Measurements from ENCODE around the gene ILDR2. TPM values are rescaled to one million over a fixed set of nuclear protein-coding genes. Genes with fewer than 3 reads are reported as not detected.

ILDR2 gene
- total RNA-seq, 1 donor from 2014 or later: 17.5 TPM

- DNase-seq (ENCODE audit: low read depth): peak; percentile 91
These were observed 49.4 kb downstream of the ILDR2 start for GRCh38 chr1:166925810-166926478.

- no peak for DNase-seq (ENCODE audit: low read depth)
These were observed 50.4 kb downstream of the ILDR2 start for GRCh38 chr1:166924823-166925541.

- no peak for DNase-seq (ENCODE audit: low read depth)
These were observed 54.5 kb downstream of the ILDR2 start for GRCh38 chr1:166920561-166921475.

DNA sequence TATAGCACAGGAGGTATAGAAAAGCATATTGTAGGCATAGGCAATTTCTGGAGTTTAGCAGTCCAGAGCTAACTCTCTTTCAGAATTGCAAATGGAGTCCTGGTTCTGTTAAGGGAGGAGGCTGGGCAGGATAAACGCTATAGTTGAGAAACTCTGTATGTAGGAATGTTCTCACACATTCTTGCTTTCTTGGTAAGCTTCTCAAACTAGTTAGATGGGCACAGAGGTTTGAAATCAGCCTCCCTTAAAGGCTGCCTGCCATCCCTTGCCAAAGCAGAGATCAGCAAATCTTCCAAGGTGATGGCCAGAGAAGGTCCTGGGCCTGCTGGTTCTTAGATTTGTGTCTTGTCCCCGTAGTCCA lies 56.4 kb downstream of the ILDR2 start:
- DNase-seq (ENCODE audit: low read depth): no peak

DNA sequence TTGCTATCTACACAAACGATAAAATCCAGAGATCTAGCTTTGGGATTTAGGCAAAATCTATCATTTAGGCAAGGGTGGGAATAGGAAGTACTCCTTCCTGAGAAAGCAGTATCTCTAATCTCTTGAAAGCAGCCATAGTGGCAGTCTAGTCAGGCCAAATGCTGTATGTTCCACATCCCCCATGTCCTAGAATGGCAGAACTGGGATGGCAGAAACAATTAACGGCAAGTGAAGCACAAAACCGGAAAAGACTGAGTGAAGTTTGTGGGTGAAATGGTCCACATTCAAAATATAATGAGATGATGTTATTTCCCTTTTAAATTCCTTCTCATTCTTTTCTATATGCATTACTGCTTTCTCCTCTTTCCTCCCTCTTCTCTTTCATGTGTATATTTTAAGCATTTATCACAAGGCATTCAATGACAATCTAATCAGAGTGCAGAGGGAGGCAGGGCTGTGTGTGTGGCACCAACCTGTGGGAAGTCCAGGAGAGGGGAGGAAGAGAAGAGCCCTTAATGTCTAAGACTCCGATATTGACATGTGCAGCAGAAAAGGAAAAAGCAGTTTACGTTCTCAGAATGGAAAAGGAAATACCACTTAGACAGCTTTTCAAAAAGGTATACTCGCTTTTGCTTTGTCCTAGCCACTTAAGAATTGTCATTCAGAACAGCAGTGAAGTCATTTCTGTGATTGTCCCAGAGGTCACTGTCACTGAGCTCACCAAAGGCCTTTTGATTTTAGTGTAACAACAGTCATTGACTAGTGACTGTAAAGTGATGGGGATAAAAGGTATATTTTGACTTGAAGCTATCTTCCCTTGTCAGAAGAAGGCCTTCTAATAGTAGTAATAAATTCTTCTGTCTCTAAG lies 57.0 kb downstream of the ILDR2 start:
- no peak for DNase-seq (ENCODE audit: low read depth)

GRCh38 chr1:166915941-166916340 lies 59.4 kb downstream of the ILDR2 start:
- DNase-seq (ENCODE audit: low read depth): peak; percentile 42

DNA sequence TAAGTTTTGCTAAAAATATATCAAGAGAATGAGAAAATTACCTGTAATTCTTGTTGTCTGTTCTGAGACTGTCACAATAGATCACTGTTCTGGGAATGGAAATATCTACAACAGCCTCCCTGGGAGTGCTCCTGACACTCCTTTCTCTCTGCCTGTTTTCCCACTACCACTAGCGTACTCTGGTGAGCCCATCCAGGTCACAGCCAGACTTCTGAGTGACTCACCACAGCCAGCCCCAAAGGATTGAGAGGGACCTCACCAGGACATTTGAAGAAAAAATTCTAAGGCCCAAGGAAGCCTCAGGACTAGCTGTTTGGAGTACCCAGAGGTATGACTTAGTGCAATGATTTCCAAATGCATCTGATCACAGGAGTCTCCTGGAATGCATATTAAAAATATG lies 60.3 kb downstream of the ILDR2 start:
- no peak for DNase-seq (ENCODE audit: low read depth)

DNA sequence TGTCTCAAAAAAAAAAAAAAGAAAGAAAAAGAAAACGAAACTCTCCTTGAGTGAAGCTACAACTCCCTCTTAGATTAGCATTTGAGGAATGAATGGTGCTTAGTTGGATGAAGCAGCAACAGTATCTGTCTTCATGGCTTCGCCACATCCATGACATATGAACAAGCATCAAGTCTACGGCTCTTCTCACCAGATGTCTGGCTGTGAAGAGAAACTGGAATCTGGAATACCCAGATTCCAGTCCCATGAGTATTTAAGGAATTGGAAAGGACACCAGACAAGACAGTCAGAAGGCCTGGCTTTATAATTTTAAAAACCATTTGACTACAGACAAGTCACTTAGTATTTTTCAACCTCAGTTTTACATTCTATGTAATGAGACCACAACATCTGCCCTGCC lies 61.2 kb downstream of the ILDR2 start:
- DNase-seq (ENCODE audit: low read depth): no peak

GRCh38 chr1:166911624-166912023 lies 63.7 kb downstream of the ILDR2 start:
- no peak for DNase-seq (ENCODE audit: low read depth)

DNA sequence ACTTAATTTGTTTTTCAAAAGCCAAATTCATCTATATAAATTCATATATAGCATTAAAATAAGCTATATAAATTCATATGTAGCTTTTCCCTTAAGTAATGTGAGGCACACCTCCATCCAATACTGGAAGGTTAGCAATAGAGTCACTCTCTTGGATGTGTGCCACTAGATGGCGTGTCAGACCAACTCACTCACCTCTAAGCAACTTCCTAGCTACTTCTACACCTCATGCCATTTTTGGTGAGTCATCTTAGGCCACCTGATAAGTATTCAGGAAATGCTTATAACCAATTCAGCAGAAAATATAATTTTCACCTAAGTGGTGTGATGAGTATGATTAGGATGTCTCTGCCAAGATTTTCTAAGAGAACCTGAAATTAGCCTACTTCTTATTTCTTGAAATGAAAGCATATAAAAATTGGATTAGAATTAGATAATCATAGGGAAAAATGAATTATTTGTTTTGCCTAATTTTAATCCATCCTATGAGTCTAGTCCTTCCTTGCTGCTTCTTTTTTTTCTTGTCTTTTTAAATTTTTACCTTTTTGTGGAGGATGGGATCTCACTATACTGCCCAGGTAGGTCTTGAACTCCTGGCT lies 64.8 kb downstream of the ILDR2 start:
- DNase-seq (ENCODE audit: low read depth): peak; percentile 96

DNA sequence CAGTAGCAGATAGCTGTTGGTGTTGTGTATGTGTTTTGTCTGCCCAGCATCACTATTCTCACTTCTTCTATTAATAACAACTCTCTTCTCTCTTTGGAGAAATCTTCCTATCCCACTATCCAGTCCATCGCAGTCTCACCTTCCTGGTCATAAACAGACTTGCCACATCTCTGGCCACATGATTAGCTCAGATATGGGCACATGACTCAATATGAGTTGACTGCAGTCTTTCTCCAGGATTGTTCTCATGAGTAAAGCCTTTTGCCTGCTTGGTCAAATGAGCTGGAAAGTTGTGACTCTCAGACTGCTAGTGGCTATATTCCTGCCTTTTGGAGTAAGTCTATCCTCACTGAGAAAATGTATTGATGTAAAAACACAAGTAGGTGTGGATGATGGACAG lies 66.4 kb downstream of the ILDR2 start:
- DNase-seq (ENCODE audit: low read depth): peak; percentile 66

- no peak for DNase-seq (ENCODE audit: low read depth)
These were observed 67.6 kb downstream of the ILDR2 start for GRCh38 chr1:166907763-166908162.

- DNase-seq (ENCODE audit: low read depth): no peak
These were observed 68.3 kb downstream of the ILDR2 start for GRCh38 chr1:166907051-166907450.

- no peak for DNase-seq (ENCODE audit: low read depth)
These were observed 68.7 kb downstream of the ILDR2 start for GRCh38 chr1:166906647-166907046.

DNA sequence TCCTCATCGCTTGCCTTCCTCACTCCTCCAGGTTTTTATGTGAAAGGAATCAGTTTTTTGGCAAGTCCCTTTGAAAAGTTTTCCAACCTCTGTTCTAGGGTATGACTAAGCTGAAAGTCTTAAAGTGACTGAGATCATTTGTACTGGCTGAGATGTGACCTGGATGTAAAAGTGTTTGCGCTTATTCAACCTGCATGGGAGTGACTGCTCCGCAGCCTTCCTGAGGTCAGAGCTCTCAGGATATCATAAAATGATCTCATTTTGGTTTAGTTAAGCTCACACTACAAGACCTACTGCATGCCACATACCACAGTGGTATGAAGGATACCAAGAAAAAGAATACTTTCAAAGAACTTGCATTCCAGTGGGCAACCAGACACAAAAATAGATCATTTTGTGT lies 69.4 kb downstream of the ILDR2 start:
- DNase-seq (ENCODE audit: low read depth): peak; percentile 94

DNA sequence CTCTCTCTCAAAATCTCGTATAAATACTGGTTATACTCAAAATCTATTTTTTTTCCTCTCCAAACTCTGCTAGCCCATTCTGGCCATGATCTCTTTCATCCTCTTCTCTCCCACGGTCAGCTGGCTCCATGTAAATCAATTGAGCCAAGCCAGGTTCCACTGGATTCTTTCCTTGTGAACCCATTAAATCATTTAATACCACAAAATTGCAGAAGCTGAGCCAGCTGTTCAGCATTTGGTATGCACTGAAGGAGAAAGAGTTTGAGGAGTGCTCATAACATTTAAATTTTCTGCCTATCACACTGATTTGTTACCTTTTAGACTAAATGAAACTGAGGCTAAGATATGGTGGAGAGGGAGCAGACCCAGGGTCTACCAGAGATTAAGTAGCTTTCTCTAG lies 70.2 kb downstream of the ILDR2 start:
- DNase-seq (ENCODE audit: low read depth): no peak

DNA sequence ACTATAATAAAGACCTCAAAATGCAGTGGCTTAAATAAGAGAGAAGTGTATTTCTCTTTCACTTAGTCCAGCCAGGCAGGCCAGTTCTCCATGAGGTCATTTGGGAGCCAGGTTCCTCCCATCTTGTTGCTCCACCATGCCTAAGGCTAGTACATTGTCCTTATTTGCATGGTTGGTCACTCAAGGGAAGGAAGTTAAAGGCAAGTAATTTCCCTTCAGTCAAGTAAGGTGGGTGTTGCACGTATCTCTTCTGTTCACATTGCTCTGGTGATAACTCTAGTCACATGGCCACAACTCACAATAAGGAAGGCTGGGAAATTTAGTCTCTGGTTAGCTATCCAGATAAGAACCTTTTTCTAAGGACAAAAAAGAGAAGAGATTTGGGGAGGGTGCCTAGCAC lies 72.1 kb downstream of the ILDR2 start:
- peak; percentile 84 for DNase-seq (ENCODE audit: low read depth)

GRCh38 chr1:166902279-166902678 lies 73.1 kb downstream of the ILDR2 start:
- peak; percentile 77 for DNase-seq (ENCODE audit: low read depth)

DNA sequence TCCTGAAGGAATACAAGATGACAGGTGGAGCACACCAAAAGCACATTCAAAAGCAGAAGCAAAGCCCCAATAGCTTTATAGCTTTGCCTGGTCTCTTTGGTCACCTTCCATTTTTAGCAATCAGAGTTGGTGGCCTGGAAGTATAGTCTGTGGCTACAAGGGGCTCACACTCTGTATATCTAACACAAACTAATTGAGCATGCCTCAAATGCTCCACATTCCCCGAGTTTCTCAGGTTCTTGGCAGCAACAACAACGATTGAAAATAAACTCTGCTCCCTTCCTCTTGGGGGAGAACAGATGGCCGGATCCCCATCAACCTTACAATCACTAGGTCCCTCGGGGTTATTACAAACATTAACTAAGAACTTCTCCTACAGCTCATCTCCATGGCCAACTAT lies 74.4 kb downstream of the ILDR2 start:
- DNase-seq (ENCODE audit: low read depth): peak; percentile 60

GRCh38 chr1:166899769-166900168 lies 75.6 kb downstream of the ILDR2 start:
- DNase-seq (ENCODE audit: low read depth): no peak

DNA sequence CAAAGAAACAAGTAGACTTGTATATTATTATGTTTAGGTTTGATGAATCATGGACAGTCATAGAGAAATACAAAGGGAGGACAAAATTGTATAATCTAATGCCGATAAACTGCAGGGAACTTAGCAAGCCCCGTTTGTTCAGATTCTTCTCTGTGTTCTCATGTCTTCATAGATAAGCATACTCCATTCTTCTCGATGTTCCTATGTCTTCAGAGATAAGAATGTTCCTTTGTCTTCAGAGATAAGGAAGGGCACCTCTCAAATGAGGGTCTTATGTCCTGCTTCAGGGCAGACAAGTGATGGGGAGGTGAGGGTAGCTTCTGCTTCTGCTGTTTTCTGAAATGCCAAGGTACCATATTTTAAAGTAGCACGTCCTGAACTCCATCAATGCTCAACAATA lies 79.6 kb downstream of the ILDR2 start:
- DNase-seq (ENCODE audit: low read depth): no peak
